Measurements from ENCODE around the gene VAT1L. TPM values are rescaled to one million over a fixed set of nuclear protein-coding genes. Genes with fewer than 3 reads are reported as not detected.
"Not testable (repeated sequence)": the region's sequence is repeated elsewhere in the genome, so short reads cannot be mapped to it uniquely, and the experiment has no call there.

The VAT1L gene
- polyA plus RNA-seq, 2 donors = 0.04 to 0.13 TPM

GRCh38 chr16:77986011-77986740 is 197.8 kb downstream of the VAT1L start:
- H3K27ac ChIP-seq (ENCODE audit: low read depth in 2 of 2, low read length in 1 of 2) = no peak overlapping the region
- no peak overlapping the region for H3K4me3 ChIP-seq (ENCODE audit: low read depth in 1 of 2, low read length in 2 of 2)
- no peaks in the 10 kb centered on the region for H3K36me3 ChIP-seq (ENCODE audit: control insufficient read depth in 2 of 2, insufficient read depth in 2 of 2, low read length in 1 of 2)
- H3K4me1 ChIP-seq (ENCODE audit: control insufficient read depth in 2 of 2, insufficient read depth in 2 of 2, low read length in 1 of 2) = no peaks in the 10 kb centered on the region
- H3K27me3 ChIP-seq (ENCODE audit: control insufficient read depth in 1 of 2, insufficient read depth in 2 of 2, low read length in 2 of 2) = no peaks in the 10 kb centered on the region
- 91 to 94% methylated on average over 7 of the region's 7 CpGs for WGBS, 2 donors
- no peaks in the 10 kb centered on the region for H3K9me3 ChIP-seq (ENCODE audit: control insufficient read depth in 2 of 2, insufficient read depth in 1 of 2, low read depth in 1 of 2, low read length in 1 of 2)

- H3K27me3 ChIP-seq (ENCODE audit: control insufficient read depth in 1 of 2, insufficient read depth in 2 of 2, low read length in 2 of 2) = no peaks in the 10 kb centered on the region
- H3K36me3 ChIP-seq (ENCODE audit: control insufficient read depth in 2 of 2, insufficient read depth in 2 of 2, low read length in 1 of 2) = no peaks in the 10 kb centered on the region
- no peak overlapping the region for H3K4me3 ChIP-seq (ENCODE audit: low read depth in 1 of 2, low read length in 2 of 2)
- WGBS, 2 donors = 23 to 29% methylated on average over 2 of the region's 2 CpGs
- H3K9me3 ChIP-seq (ENCODE audit: control insufficient read depth in 2 of 2, insufficient read depth in 1 of 2, low read depth in 1 of 2, low read length in 1 of 2) = no peaks in the 10 kb centered on the region
- no peaks in the 10 kb centered on the region for H3K4me1 ChIP-seq (ENCODE audit: control insufficient read depth in 2 of 2, insufficient read depth in 2 of 2, low read length in 1 of 2)
- H3K27ac ChIP-seq (ENCODE audit: low read depth in 2 of 2, low read length in 1 of 2) = peak overlapping the region in 1 of 2 donors; percentile 28
Observed at GRCh38 chr16:77987810-77988209, 199.4 kb downstream of the VAT1L start.

GRCh38 chr16:77989846-77990245 is 201.5 kb downstream of the VAT1L start:
- Histone ChIP-seq H3K27ac (ENCODE audit: low read depth in 2 of 2, low read length in 1 of 2) (no peak overlapping the region), H3K36me3 (ENCODE audit: control insufficient read depth in 2 of 2, insufficient read depth in 2 of 2, low read length in 1 of 2) (no peaks in the 10 kb centered on the region), H3K4me3 (ENCODE audit: low read depth in 1 of 2, low read length in 2 of 2) (no peak overlapping the region), H3K9me3 (ENCODE audit: control insufficient read depth in 2 of 2, insufficient read depth in 1 of 2, low read depth in 1 of 2, low read length in 1 of 2) (no peaks in the 10 kb centered on the region), H3K27me3 (ENCODE audit: control insufficient read depth in 1 of 2, insufficient read depth in 2 of 2, low read length in 2 of 2) (no peaks in the 10 kb centered on the region), H3K4me1 (ENCODE audit: control insufficient read depth in 2 of 2, insufficient read depth in 2 of 2, low read length in 1 of 2) (no peaks in the 10 kb centered on the region)
- 74 to 76% methylated on average over 4 of the region's 4 CpGs for WGBS, 2 donors

- Histone ChIP-seq H3K27ac (ENCODE audit: low read depth in 2 of 2, low read length in 1 of 2) (no peak overlapping the region), H3K4me3 (ENCODE audit: low read depth in 1 of 2, low read length in 2 of 2) (no peak overlapping the region), H3K27me3 (ENCODE audit: control insufficient read depth in 1 of 2, insufficient read depth in 2 of 2, low read length in 2 of 2) (no peaks in the 10 kb centered on the region), H3K4me1 (ENCODE audit: control insufficient read depth in 2 of 2, insufficient read depth in 2 of 2, low read length in 1 of 2) (no peaks in the 10 kb centered on the region), H3K9me3 (ENCODE audit: control insufficient read depth in 2 of 2, insufficient read depth in 1 of 2, low read depth in 1 of 2, low read length in 1 of 2) (peaks cover 0 to 3% of the 10 kb centered on the region in 2 donors), H3K36me3 (ENCODE audit: control insufficient read depth in 2 of 2, insufficient read depth in 2 of 2, low read length in 1 of 2) (no peaks in the 10 kb centered on the region)
- 51 to 54% methylated on average over 4 of the region's 4 CpGs for WGBS, 2 donors
Observed at GRCh38 chr16:77991701-77992100, 203.3 kb downstream of the VAT1L start.

GRCh38 chr16:77992381-77992780 is 204.0 kb downstream of the VAT1L start:
- 24 to 38% methylated on average over 2 of the region's 2 CpGs for WGBS, 2 donors
- H3K4me3 ChIP-seq (ENCODE audit: low read depth in 1 of 2, low read length in 2 of 2); H3K9me3 ChIP-seq (ENCODE audit: control insufficient read depth in 2 of 2, insufficient read depth in 1 of 2, low read depth in 1 of 2, low read length in 1 of 2); H3K27me3 ChIP-seq (ENCODE audit: control insufficient read depth in 1 of 2, insufficient read depth in 2 of 2, low read length in 2 of 2); H3K36me3 ChIP-seq (ENCODE audit: control insufficient read depth in 2 of 2, insufficient read depth in 2 of 2, low read length in 1 of 2); H3K27ac ChIP-seq (ENCODE audit: low read depth in 2 of 2, low read length in 1 of 2); H3K4me1 ChIP-seq (ENCODE audit: control insufficient read depth in 2 of 2, insufficient read depth in 2 of 2, low read length in 1 of 2): not testable (repeated sequence)

- peak overlapping the region in 1 of 2 donors; percentile 21 for H3K27ac ChIP-seq (ENCODE audit: low read depth in 2 of 2, low read length in 1 of 2)
- H3K9me3 ChIP-seq (ENCODE audit: control insufficient read depth in 2 of 2, insufficient read depth in 1 of 2, low read depth in 1 of 2, low read length in 1 of 2) = peaks cover 0 to 3% of the 10 kb centered on the region in 2 donors
- no peaks in the 10 kb centered on the region for H3K27me3 ChIP-seq (ENCODE audit: control insufficient read depth in 1 of 2, insufficient read depth in 2 of 2, low read length in 2 of 2)
- H3K4me1 ChIP-seq (ENCODE audit: control insufficient read depth in 2 of 2, insufficient read depth in 2 of 2, low read length in 1 of 2) = no peaks in the 10 kb centered on the region
- no peak overlapping the region for H3K4me3 ChIP-seq (ENCODE audit: low read depth in 1 of 2, low read length in 2 of 2)
- WGBS, 2 donors = 28 to 30% methylated on average over 6 of the region's 6 CpGs
- H3K36me3 ChIP-seq (ENCODE audit: control insufficient read depth in 2 of 2, insufficient read depth in 2 of 2, low read length in 1 of 2) = no peaks in the 10 kb centered on the region
Observed at GRCh38 chr16:77993111-77993985, 205.0 kb downstream of the VAT1L start.

- WGBS, 2 donors = 85 to 88% methylated on average over 7 of the region's 7 CpGs
- Histone ChIP-seq H3K27me3 (ENCODE audit: control insufficient read depth in 1 of 2, insufficient read depth in 2 of 2, low read length in 2 of 2) (no peaks in the 10 kb centered on the region), H3K36me3 (ENCODE audit: control insufficient read depth in 2 of 2, insufficient read depth in 2 of 2, low read length in 1 of 2) (no peaks in the 10 kb centered on the region), H3K9me3 (ENCODE audit: control insufficient read depth in 2 of 2, insufficient read depth in 1 of 2, low read depth in 1 of 2, low read length in 1 of 2) (peaks cover 0 to 3% of the 10 kb centered on the region in 2 donors), H3K4me1 (ENCODE audit: control insufficient read depth in 2 of 2, insufficient read depth in 2 of 2, low read length in 1 of 2) (no peaks in the 10 kb centered on the region), H3K4me3 (ENCODE audit: low read depth in 1 of 2, low read length in 2 of 2) (no peak overlapping the region), H3K27ac (ENCODE audit: low read depth in 2 of 2, low read length in 1 of 2) (no peak overlapping the region)
Observed at GRCh38 chr16:77995843-77996455, 207.6 kb downstream of the VAT1L start.

GRCh38 chr16:77998350-77999023 is 210.1 kb downstream of the VAT1L start:
- Histone ChIP-seq H3K9me3 (ENCODE audit: control insufficient read depth in 2 of 2, insufficient read depth in 1 of 2, low read depth in 1 of 2, low read length in 1 of 2) (peaks cover 0 to 3% of the 10 kb centered on the region in 2 donors), H3K36me3 (ENCODE audit: control insufficient read depth in 2 of 2, insufficient read depth in 2 of 2, low read length in 1 of 2) (no peaks in the 10 kb centered on the region), H3K27me3 (ENCODE audit: control insufficient read depth in 1 of 2, insufficient read depth in 2 of 2, low read length in 2 of 2) (no peaks in the 10 kb centered on the region), H3K27ac (ENCODE audit: low read depth in 2 of 2, low read length in 1 of 2) (no peak overlapping the region), H3K4me1 (ENCODE audit: control insufficient read depth in 2 of 2, insufficient read depth in 2 of 2, low read length in 1 of 2) (no peaks in the 10 kb centered on the region), H3K4me3 (ENCODE audit: low read depth in 1 of 2, low read length in 2 of 2) (no peak overlapping the region)
- 59 to 60% methylated on average over 9 to 10 of the region's 10 CpGs for WGBS, 2 donors

- H3K27ac ChIP-seq (ENCODE audit: low read depth in 2 of 2, low read length in 1 of 2) = no peak overlapping the region
- H3K36me3 ChIP-seq (ENCODE audit: control insufficient read depth in 2 of 2, insufficient read depth in 2 of 2, low read length in 1 of 2) = no peaks in the 10 kb centered on the region
- no peaks in the 10 kb centered on the region for H3K9me3 ChIP-seq (ENCODE audit: control insufficient read depth in 2 of 2, insufficient read depth in 1 of 2, low read depth in 1 of 2, low read length in 1 of 2)
- no peaks in the 10 kb centered on the region for H3K27me3 ChIP-seq (ENCODE audit: control insufficient read depth in 1 of 2, insufficient read depth in 2 of 2, low read length in 2 of 2)
- WGBS, 2 donors = 49 to 52% methylated on average over 4 of the region's 4 CpGs
- H3K4me3 ChIP-seq (ENCODE audit: low read depth in 1 of 2, low read length in 2 of 2) = no peak overlapping the region
- H3K4me1 ChIP-seq (ENCODE audit: control insufficient read depth in 2 of 2, insufficient read depth in 2 of 2, low read length in 1 of 2) = no peaks in the 10 kb centered on the region
Observed at GRCh38 chr16:78001451-78002025, 213.2 kb downstream of the VAT1L start.
